Fibroblast of lung (primary cell): ENCODE measurements around the gene PPIL4. TPM values are rescaled to one million over a fixed set of nuclear protein-coding genes. Genes with fewer than 3 reads are reported as not detected.
"Not testable (repeated sequence)": the region's sequence is repeated elsewhere in the genome, so short reads cannot be mapped to it uniquely, and the experiment has no call there.

Experiments
- DNase-seq, 2 donors: peaks; one replicate each; pipeline versions ENCODE4 v3.0.0 to v3.0.0-alpha.2; 2010; ENCODE audit warnings: low read depth in 2 of 2
- H2AFZ ChIP-seq: 2 replicates; pipeline ENCODE4 v1.5.1; 2012; ENCODE audit warnings: low read length, control low read depth, inconsistent platforms
- H3K27ac ChIP-seq: 2 replicates; pipeline ENCODE4 v1.5.1; 2011; ENCODE audit warnings: low read length, control low read depth; ENCODE audit not compliant: insufficient read depth
- H3K27me3 ChIP-seq: 2 replicates; pipeline ENCODE4 v1.5.1; 2011; ENCODE audit warnings: mild to moderate bottlenecking, low read length; ENCODE audit not compliant: control insufficient read depth, insufficient read depth
- H3K36me3 ChIP-seq: 2 replicates; pipeline ENCODE4 v1.5.1; 2011; ENCODE audit warnings: low read length; ENCODE audit not compliant: control insufficient read depth, insufficient read depth
- H3K4me1 ChIP-seq: 2 replicates; pipeline ENCODE4 v1.5.1; 2011; ENCODE audit warnings: low read length; ENCODE audit not compliant: control insufficient read depth, insufficient read depth; ENCODE audit errors: extremely low read depth
- H3K4me2 ChIP-seq: 2 replicates; pipeline ENCODE4 v1.5.1; 2011; ENCODE audit warnings: low read length, control low read depth; ENCODE audit not compliant: insufficient read depth; ENCODE audit errors: extremely low read depth
- H3K4me3 ChIP-seq, 4 experiments: fragments of 200-600 bp in 1 of 4; sonication (generic) in 1 of 4; replicated peaks in 1 of 4; 2 replicates each; pipeline ENCODE4 v1.5.1; 2011 to 2016; ENCODE audit warnings: low read length in 4 of 4, low read depth in 3 of 4, mild to moderate bottlenecking in 3 of 4, control low read depth in 2 of 4, inconsistent platforms in 1 of 4, mixed read lengths in 1 of 4; ENCODE audit not compliant: insufficient read depth in 1 of 4; ENCODE audit errors: control extremely low read depth in 1 of 4
- H3K79me2 ChIP-seq: 2 replicates; pipeline ENCODE4 v1.5.1; 2012; ENCODE audit warnings: mild to moderate bottlenecking, low read length, inconsistent platforms; ENCODE audit not compliant: control insufficient read depth, insufficient read depth
- H3K9ac ChIP-seq: 2 replicates; pipeline ENCODE4 v1.5.1; 2011; ENCODE audit warnings: mild to moderate bottlenecking, low read length, control low read depth; ENCODE audit not compliant: insufficient read depth
- H3K9me3 ChIP-seq: 2 replicates; pipeline ENCODE4 v1.5.1; 2012; ENCODE audit warnings: low read depth, low read length; ENCODE audit not compliant: control insufficient read depth, insufficient read depth
- H4K20me1 ChIP-seq: 2 replicates; pipeline ENCODE4 v1.5.1; 2011; ENCODE audit warnings: low read length; ENCODE audit not compliant: control insufficient read depth, insufficient read depth; ENCODE audit errors: extremely low read depth
- EZH2 ChIP-seq: IDR thresholded peaks from 2 replicates; pipeline ENCODE4 v1.5.1; 2012; ENCODE audit warnings: low read length, control low read depth, mild to moderate bottlenecking; ENCODE audit errors: missing control alignments
- polyA plus RNA-seq, 2 donors: library from polyadenylated mRNA; depleted of rRNA in 1 of 2; stranded (reverse) in 1 of 2; unstranded in 1 of 2; fragments of >200 nt; gene quantifications; 2 replicates each; pipeline ENCODE4 v1.2.1, GENCODE V29; 2011 to 2012; ENCODE audit warnings: missing spikeins in 1 of 2
- total RNA-seq: library from RNA; depleted of rRNA; stranded (reverse); fragments of >200 nt; gene quantifications from 2 replicates; pipeline ENCODE4 v1.2.1, GENCODE V29; 2014
- TF ChIP-seq, protein P1 (sequence below), 2 donors: IDR thresholded peaks in 1 of 2; conservative IDR thresholded peaks in 1 of 2; 1 replicate in 1 of 2; 2 replicates in 1 of 2; pipeline ENCODE4 v1.5.1; 2011 to 2012; ENCODE audit warnings: low read length in 2 of 2, control low read depth in 1 of 2, inconsistent platforms in 1 of 2, low read depth in 1 of 2, mild to moderate bottlenecking in 1 of 2

Gene PPIL4
- total and polyA plus RNA-seq, 2 donors (not counting 1 experiment from before 2014, with no cell fraction given) = 15.9 to 37.5 TPM

DNA sequence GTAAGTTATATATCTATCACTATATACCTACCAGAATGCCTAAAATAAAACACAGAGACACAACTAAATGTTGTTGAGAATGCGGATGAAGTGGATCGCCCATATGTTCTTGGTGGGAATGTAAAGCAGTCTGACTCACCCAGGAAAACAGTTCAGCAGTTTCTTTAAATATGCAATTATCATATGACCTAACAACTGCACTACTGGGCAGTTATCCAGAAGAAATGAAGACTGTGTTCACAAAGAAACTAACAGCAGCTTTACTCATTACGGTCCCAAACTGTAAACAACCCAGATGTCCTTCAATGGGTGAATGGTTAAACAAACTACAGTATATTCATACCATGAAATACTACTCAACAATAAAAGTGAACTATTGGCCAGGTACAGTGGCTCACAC, 46.8 kb downstream of the PPIL4 start:
- no peaks in the 10 kb centered on the region for H3K9me3 ChIP-seq
- H3K4me3 ChIP-seq = no peak overlapping the region
- H3K9ac ChIP-seq = no peak overlapping the region
- no peak overlapping the region for H3K4me2 ChIP-seq
- no peaks in the 10 kb centered on the region for H4K20me1 ChIP-seq
- no peak overlapping the region for H2AFZ ChIP-seq
- H3K4me1 ChIP-seq = peaks cover 3% of the 10 kb centered on the region
- no peaks in the 10 kb centered on the region for H3K79me2 ChIP-seq
- H3K27me3 ChIP-seq = no peaks in the 10 kb centered on the region
- TF ChIP-seq, protein P1, sequence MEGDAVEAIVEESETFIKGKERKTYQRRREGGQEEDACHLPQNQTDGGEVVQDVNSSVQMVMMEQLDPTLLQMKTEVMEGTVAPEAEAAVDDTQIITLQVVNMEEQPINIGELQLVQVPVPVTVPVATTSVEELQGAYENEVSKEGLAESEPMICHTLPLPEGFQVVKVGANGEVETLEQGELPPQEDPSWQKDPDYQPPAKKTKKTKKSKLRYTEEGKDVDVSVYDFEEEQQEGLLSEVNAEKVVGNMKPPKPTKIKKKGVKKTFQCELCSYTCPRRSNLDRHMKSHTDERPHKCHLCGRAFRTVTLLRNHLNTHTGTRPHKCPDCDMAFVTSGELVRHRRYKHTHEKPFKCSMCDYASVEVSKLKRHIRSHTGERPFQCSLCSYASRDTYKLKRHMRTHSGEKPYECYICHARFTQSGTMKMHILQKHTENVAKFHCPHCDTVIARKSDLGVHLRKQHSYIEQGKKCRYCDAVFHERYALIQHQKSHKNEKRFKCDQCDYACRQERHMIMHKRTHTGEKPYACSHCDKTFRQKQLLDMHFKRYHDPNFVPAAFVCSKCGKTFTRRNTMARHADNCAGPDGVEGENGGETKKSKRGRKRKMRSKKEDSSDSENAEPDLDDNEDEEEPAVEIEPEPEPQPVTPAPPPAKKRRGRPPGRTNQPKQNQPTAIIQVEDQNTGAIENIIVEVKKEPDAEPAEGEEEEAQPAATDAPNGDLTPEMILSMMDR (conservative IDR thresholded peaks at IDR 0.05 in 1 of 2, IDR thresholded peaks at IDR 0.05 in 1 of 2; ENCODE audit: low read depth in 1 of 2, low read length in 2 of 2) = no peak
- no peak for TF ChIP-seq EZH2
- no peak overlapping the region for H3K27ac ChIP-seq
- peak; percentile 86 to 98 for DNase-seq
- no peaks in the 10 kb centered on the region for H3K36me3 ChIP-seq

DNA sequence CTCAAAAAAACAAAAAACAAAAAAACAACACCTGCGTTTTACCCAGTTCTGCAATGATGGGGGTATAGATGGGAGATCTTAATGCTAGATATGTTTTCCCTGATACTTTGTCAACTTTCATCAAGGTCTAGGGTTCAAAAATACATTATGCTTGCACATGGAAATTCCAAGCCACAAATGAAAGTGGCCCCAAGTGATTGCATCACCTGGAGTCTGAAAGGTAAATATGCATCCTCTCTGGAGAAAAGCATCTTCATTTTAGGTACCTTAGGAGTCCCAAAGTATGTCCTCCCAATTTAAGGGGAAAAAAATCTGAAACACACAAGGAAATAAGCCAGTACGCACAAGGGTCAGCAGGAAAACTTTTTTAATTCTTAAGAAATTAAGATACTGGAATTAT, 48.5 kb downstream of the PPIL4 start:
- no peak overlapping the region for H2AFZ ChIP-seq
- no peak for DNase-seq

DNA sequence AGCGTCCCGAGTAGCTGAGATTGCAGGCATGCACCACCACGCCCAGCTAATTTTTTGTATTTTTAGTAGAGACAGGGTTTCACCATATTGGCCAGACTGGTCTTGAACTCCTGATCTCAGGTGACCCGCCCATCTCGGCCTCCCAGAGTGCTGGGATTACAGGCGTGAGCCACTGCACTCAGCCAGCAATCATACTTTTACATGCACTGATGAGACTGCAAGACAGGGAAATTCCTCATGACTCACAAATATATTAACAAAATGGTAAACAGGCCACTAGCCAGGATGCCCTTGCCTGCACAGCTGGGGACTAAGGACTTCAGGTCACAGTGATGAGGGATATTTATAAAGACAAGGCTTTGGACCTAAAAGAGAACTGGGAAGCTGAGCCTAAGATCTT, 49.2 kb downstream of the PPIL4 start:
- H3K9ac ChIP-seq, H4K20me1 ChIP-seq, H3K4me2 ChIP-seq, H3K27me3 ChIP-seq, H2AFZ ChIP-seq, H3K36me3 ChIP-seq, H3K79me2 ChIP-seq, H3K4me3 ChIP-seq, H3K4me1 ChIP-seq, H3K27ac ChIP-seq, H3K9me3 ChIP-seq: not testable (repeated sequence)
- DNase-seq = peak; percentile 35 to 49

More for the DNA sequence above, 48.5 kb downstream of the PPIL4 start:
- no peak overlapping the region for H3K9ac ChIP-seq
- H3K36me3 ChIP-seq = no peaks in the 10 kb centered on the region
- H4K20me1 ChIP-seq = no peaks in the 10 kb centered on the region
- H3K4me2 ChIP-seq = no peak overlapping the region
- no peak overlapping the region for H3K27ac ChIP-seq
- H3K79me2 ChIP-seq = no peaks in the 10 kb centered on the region
- no peaks in the 10 kb centered on the region for H3K9me3 ChIP-seq
- H3K4me3 ChIP-seq = no peak overlapping the region
- H3K27me3 ChIP-seq = no peaks in the 10 kb centered on the region
- peaks cover 3% of the 10 kb centered on the region for H3K4me1 ChIP-seq
- TF ChIP-seq, protein P1 (conservative IDR thresholded peaks at IDR 0.05 in 1 of 2, IDR thresholded peaks at IDR 0.05 in 1 of 2; ENCODE audit: low read depth in 1 of 2, low read length in 2 of 2) = no peak
- no peak for TF ChIP-seq EZH2

DNA sequence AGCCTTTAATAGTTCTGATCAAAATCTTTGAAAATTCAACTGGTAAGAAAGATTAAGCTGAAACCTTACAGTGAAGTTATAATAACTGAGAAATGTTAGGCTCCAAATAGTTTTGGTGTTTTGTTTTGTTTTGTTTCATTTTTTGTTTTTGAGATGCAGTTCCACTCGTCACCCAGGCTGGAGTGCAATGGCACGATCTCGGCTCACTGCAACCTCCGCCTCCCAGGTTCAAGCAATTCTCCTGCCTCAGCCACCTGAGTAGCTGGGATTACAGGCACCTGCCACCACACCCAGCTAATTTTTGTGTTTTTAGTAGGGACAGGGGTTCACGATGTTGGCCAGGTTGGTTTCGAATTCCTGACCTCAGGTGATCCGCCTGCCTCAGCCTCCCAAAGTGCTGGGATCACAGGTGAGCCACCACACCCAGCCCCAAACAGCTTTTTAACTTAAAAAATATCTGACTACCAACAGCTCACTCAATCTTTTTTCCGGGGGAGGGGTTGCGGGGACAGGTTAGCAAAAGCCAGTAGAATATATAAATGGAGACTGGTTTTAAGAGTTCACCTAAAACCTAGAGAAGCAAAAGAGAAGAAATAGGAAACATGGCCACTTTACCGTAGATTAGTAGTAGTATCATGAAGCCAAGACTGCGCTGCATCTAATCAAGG, 50.4 kb downstream of the PPIL4 start:
- not testable (repeated sequence) for H3K4me1 ChIP-seq, H3K4me3 ChIP-seq, H3K27me3 ChIP-seq, DNase-seq, H3K4me2 ChIP-seq, H2AFZ ChIP-seq, H3K79me2 ChIP-seq, H4K20me1 ChIP-seq, H3K27ac ChIP-seq, H3K36me3 ChIP-seq, H3K9me3 ChIP-seq, H3K9ac ChIP-seq

DNA sequence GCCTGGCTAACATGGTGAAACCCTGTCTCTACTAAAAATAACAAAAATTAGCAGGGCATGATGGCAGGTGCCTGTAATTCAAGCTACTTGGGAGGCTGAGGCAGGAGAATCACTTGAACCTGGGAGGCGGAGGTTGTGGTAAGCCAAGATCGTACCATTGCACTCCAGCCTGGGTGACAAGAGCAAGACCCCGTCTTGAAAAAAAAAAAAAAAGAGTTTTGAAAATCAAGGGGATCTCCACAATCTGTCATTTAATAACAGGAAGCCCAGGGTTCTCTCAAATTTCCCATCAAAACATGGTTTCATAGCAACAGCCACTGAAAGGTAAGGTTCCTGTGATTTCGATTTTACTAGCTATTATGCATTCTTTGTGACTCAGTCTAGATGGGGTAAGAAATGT, 51.0 kb downstream of the PPIL4 start:
- DNase-seq, H3K36me3 ChIP-seq, H3K79me2 ChIP-seq, H3K4me1 ChIP-seq, H2AFZ ChIP-seq, H3K4me2 ChIP-seq, H3K4me3 ChIP-seq, H3K9ac ChIP-seq, H3K9me3 ChIP-seq, H4K20me1 ChIP-seq, H3K27me3 ChIP-seq, H3K27ac ChIP-seq: not testable (repeated sequence)
